ENCODE data around the gene RFXAP.
"Not testable (repeated sequence)": the region's sequence is repeated elsewhere in the genome, so short reads cannot be mapped to it uniquely, and the experiment has no call there.

The RFXAP gene, protein sequence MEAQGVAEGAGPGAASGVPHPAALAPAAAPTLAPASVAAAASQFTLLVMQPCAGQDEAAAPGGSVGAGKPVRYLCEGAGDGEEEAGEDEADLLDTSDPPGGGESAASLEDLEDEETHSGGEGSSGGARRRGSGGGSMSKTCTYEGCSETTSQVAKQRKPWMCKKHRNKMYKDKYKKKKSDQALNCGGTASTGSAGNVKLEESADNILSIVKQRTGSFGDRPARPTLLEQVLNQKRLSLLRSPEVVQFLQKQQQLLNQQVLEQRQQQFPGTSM

DNA sequence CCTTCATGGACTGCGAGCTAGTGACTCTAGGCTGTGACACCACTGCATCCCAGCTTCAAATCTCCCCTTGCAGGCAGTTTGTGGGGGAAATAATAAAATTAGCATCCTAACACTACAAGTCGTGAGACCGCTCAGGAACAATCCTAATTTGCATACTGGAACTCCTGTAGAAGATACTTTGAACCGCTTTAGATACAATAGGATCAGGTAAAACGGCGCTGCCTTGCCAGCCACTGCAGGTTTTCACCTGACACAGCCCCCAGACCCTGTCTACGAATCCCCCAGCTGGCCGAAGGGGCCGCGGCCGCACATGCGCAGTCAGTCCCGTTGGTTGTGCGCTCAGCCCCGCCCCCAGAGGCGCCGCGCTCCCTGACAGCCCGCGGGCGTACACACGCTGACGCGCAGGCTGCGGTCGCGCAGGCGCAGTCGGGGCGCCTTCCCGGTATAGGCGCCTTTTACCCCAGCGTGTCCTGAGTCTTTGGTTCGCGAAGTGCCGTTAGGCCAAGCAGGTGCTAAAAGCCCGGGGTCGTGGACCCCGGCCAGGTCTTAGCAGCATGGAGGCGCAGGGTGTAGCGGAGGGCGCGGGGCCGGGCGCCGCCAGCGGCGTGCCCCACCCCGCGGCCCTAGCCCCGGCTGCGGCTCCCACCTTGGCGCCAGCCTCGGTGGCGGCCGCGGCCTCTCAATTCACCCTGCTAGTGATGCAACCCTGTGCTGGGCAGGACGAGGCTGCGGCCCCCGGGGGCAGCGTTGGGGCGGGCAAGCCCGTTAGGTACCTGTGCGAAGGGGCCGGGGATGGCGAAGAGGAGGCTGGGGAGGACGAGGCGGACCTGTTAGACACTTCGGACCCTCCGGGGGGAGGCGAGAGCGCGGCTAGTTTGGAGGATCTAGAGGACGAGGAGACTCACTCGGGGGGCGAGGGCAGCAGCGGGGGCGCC is at the start of gene RFXAP:
TSS of gene RFXAP (plus strand) at position 419 of the 935 bp plus-strand sequence. CDS start at position 555, 136 bp downstream.
- peak; percentile 88 for DNase-seq

DNA sequence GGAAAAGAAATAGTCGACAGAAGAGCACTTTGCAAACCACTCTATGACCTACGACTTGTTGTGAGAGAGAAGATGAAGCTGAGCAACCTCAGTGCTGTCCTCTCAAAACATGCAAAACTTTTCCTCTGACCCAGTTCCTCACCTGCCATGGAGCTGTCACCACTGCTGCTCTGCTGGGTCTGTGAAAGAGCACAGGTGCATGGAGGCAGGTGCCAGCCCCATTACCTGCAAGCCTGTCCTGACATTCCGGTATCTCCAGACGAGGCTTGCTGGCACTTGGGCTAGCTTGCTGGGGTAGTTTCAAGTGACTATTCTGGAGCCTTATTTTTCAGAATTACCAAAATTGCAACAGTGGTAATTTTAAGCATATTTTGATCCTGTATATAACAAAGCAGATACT is 49.5 kb upstream of the RFXAP start:
- no peak for DNase-seq

DNA sequence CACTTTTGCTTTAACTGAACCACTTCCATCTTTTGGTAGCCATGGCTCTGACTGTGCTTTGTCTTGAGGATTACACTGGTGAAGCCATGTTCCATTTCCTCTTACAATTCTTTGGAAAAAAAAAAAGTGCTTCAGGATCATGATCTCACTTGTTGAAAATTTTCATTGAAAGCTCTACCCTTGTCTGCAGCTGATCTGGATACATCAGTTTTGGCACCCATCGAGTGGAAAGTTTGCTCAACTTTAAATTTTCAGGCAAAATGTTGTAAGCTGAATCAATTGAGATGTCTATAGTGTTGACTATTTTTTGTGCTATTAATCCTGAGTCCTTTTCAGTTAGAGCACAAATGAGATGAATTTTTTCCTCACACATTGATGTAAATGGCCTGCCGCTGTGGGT is 48.3 kb upstream of the RFXAP start:
- no peak for DNase-seq

DNA sequence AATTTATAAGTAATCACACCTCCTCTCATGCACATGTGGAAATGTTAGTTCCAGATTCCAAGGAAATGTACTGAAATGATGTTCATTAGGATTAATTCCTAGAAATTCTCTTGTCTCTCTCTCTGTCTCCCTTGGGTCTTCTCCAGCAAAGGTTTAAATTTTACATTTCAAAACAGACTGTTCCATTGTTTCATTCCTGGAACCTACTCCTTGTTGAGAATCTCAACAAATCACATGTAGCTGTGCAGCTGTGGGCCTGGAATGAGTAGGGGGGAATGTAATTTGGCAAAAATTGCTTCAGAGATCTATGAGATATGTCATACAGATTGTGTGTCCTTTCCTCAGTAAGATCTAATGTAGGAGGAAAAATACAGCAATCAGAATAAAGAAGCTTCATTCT is 46.2 kb upstream of the RFXAP start:
- DNase-seq: no peak

DNA sequence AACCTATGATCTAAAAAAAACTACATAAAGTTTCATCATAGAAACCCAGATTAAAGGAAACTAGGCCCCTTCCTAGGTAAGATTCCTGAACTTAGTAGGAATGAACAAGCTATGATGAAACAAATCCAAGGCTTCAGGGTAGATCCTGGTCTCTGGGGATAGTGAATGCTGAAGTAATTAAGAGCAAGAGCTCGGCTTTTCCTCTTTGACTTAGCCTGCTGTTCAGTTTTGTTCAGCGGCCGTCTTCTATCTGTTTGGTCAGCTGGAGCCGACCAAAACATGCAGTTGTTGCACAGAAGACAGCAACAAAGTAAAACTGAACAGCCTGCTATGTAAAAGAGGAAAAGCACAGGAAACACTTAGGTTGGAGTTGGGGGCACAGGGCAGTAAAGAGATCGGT is 44.1 kb upstream of the RFXAP start:
- no peak for DNase-seq

DNA sequence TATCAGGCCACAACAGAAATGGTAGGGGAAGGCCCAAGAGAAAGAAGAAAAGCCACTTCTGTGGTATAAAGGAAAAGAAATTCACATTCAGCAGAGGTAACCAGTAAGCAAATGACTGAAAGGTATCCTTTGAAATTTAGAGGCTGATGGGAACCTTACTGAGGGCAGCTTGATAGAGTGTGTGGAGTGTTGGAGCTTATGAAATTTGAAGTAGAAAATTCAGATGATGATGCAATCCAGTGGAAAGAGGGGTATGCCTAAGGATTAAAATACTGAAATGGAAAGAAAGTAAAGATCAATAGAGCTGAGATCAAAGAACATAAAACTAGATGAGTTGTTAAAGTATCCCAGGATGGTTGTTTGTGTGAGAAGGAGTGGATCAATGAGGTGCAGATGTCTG is 42.8 kb upstream of the RFXAP start:
- DNase-seq: no peak

DNA sequence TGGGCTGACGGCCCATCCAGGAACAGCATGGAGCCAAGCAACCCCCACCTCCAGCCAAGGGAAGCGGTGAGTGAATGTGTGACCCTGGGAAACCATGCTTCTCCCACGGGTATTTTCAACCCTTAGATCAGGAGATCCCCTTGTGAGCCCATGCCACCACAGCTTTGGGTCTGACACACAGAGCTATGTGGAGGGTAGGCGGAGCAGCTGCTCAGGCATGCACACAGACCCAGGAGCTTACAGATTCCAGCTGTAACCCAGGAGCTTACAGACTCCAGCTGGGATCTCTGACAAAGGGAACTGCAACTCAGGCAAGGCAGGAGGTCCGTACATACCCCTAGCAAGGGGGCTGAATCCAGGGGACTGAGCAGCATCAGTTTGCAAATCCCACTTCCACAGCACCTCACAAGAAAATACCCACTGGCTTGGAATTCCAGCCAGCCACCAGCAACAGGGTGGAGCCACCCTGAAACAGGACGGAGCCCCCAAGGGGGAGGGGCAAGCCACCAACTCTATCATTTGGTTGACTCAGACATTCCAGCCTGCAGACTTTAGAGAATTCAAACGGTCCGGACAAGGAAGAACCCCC is 40.8 kb upstream of the RFXAP start:
- no peak for DNase-seq

DNA sequence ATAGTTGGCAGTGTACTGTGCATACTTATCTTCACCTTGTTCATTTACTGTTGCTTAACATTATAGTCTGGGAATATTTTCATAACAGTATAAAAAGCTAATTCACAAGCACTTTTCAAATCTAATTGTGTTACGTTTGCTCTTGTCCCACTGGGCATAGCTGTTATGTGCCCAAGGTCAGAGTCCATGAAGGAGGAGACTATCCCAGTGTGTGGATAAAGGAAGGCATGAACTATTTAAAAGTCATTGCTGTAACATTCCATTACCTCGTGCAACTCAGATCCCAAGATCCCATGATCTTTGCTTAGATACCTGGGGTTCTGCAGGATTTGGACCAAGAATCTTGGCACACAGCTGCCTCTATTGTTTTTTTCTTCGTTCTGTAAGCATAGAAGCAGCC is 35.1 kb upstream of the RFXAP start:
- no peak for DNase-seq

DNA sequence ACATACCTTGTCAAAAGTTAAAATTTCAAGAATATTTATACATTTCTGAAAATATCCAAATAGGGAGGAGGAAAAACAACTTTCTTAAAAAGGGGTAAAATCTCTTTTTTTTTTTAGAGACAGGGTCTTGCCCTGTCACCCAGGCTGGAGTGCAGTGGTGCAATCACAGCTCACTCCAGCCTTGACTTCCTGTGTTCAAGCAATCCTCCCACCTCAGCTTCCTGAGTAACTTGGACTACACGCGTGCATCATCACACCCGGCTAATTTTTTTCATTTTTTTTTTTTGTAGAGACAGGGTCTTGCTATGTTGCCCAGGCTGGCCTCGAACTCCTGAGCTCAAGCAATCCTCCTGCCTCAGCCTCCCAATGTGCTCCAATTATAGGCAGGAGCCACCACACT is 32.8 kb upstream of the RFXAP start:
- not testable (repeated sequence) for DNase-seq

DNA sequence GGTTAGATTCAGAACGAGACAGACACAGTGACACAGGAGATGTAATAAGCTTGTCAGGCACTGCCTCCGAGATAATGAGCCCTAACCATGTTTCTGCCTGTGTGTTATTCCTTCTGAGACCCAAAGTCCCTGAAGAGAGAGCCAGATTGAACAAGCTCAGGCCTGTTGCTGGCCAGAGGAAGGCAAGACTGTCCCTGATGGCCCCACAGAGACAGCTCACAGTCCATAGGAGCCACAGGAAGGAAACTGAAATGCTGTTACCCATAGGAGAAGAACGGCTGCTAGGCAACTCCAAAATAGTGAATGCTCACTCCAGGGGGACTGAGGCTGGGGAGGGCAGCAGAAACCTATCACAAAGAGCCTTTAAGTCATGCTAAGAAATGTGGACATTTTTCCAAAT is 31.8 kb upstream of the RFXAP start:
- DNase-seq: no peak

DNA sequence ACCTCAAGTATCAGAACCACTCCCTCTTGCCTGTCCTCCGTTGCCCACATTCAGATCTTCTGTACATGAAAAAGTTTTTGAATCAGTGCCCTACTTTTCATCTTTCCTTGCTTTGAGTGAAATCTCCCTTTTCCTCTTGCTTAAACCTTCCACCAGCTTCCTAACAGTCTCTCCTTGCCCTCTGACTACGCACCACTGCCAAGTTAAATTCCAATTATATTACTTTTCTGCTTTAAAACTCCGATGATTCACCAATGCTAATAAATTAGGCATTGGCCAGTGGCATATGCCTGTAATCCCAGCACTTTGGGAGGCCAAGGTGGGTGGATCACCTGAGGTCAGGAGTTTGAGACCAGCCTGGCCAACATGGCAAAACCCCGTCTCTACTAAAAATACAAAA is 30.7 kb upstream of the RFXAP start:
- no peak for DNase-seq

DNA sequence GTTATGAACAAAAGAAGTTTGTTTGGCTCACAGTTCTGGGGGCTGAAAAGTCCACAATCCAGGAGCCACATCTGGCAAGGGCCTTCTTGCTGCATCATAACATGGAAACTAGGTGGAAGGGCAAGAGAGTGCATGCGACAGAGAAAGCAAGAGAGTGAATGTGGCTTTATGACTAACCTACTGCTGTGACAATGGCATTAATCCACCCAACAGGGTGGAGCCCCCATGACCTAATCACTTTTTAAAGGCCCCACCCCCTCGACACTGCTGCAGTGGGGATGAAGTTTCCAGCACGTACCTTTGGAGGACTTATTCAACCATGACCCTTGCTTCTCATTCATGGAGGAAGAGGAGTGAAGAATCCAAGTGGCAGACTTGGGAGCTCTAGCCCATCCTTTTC is 30.0 kb upstream of the RFXAP start:
- DNase-seq: peak; percentile 2

DNA sequence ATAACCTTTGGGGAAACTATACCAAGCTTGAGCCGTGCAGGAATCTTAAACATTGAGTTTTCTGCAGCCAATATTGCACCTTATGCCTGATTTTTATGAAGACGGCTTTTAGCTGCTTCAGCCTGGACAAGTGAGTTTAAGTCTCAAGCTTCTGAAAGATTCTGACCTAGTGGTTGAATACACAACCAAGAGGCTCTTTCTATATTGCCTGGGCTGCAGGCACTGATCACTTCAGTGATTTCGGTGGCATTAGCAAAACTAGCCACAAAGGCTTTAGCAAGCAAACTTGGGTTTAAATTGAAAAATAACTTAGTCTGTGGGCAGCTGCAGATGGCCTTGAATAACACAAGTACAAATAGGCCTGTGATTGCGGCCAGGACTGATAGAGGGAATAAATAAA is 29.3 kb upstream of the RFXAP start:
- no peak for DNase-seq

DNA sequence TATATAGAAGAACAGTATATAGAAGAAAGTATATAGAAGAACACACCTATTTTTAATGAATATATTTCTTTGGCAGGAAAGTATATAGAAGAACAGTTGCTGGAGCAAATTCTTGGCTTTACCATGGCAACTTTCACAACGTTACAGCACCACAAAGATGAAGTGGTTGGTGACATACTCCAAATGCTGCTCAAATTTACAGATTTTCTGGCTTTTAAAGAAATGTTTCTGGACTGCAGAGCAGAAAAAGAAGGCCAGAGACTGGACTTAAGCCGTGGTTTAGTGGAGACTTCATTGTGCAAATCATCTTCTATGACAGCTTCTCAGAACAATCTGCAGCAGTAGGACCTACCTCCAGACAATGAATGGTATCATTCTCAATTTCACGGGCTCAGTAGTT is 24.3 kb upstream of the RFXAP start:
- no peak for DNase-seq

DNA sequence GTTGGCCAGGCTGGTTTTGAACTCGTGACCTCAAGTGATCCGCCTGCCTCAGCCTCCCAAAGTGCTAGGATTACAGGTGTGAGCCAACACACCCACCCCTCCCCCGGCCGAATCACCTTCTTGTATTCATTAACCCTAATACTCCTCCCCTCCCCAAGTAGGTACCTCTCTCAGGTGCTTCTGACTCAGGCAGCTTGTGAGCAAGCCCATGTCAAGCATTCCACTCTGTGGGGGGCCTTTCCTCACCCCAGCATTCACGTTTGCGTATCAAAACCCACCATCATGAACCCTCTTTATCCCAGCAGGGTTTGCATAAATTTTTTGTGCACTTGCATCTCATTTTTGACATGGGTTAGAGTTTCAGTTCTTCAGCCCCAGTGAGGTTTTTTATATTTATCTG is 23.6 kb upstream of the RFXAP start:
- no peak for DNase-seq

DNA sequence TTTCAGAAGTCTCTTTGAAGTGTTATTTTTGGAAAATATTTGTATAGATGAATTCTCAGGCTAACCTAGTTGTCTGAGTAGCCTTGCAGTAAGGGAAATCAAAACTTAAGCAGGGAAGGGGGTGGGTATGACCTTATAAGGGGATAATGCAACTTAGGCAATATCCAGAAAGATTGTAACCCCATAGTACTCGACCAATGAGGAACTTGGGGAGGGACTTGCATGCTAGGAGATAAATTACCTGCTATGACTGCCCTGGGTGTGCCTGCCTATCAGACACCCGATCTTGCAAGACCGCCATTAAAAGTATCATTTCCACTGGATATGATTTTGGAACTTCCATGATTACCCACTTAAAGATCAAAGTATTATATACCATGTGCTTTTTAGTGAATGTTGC is 23.0 kb upstream of the RFXAP start:
- DNase-seq: no peak

DNA sequence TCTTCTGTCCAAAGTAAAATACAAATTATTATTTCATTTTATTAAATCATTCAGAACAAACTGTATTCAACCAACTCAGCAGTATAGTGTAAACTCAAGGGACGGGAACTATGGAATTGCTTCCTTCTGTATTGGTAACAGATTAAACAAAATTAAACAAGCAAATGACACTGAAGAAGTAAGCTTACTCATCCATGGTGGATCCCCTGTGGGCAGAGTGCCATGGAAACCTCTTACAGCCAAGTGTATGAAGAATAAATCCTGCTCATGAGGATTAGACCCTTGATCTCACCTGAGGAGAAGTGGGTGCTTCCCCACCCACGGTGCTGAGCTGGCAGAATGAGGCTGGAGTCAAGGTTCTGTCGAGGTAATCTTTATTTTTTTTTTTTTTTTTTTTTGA is 18.0 kb upstream of the RFXAP start:
- no peak for DNase-seq

DNA sequence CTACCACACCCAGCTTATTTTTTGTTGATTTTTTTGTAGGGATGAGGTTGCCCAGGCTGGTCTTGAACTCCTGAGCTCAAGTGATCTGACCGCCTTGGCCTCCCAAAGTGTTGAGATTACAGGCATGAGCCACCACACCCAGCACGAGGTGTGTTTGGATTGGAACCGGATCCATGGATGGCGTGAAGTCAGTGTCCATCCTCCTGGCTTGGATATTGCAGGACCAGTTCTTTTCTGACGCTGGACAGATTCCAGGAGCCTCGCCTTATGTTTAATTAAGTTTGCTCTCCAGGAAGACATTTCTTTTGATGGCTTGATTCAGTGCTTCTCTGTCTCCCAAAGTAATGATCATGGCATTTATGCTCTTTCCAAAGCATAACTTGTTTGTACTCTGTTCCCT is 14.4 kb upstream of the RFXAP start:
- DNase-seq: no peak

DNA sequence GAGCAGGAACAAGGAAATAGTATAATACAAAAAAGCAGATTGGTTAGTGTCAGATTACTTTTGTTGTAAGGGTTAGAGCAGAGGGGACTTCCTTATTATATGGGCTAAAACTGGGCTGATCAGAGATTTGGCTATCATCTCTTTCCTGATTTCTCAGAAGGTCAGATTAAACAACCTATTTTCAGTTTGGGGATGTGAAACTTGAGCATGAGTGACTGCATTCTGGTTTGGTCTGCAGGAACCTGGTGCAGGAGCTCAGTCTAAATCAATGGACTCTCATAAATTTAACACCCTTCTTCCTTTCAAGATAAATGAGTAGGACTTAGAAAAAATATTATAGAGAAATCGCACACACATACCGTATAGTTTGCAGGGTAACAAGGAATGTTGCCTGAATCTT is 12.9 kb upstream of the RFXAP start:
- DNase-seq: no peak

DNA sequence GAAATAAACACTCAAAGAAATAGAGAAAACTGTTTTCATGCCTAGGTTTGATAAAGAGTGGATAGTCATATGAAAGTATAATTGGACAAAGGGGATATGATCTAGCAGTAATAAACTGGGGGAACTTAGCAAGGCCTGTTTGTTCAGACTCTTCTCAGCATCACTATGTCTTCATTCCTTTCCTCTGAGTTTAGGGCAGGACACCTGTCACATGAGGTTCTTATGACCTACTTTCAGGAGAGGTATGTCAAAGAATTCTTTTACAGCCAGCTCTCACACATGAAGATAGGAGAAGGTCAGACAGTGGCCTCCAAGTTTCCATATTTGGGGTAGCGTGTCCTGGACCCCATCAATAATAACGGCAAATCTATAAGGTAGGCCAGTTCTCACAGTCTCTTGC is 11.4 kb upstream of the RFXAP start:
- DNase-seq: no peak

DNA sequence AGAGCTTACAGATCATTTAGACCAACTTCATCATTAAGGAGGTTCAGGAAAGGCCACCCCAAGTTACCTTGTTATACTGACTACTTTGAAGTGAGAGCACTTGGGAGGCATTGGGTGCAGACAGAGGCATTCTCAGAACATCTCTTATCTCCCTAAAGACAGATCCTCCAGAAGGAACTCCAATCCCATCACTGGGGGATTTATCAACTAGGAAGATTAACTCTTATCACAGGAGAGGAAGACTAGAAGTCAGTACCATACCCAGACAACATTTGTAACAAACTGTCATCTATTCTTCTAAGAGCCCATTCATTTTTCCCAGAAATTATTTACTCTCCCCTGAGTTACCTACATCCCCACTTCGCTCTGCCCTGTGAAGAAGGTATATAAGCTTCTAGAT is 5.8 kb upstream of the RFXAP start:
- DNase-seq: peak; percentile 63

DNA sequence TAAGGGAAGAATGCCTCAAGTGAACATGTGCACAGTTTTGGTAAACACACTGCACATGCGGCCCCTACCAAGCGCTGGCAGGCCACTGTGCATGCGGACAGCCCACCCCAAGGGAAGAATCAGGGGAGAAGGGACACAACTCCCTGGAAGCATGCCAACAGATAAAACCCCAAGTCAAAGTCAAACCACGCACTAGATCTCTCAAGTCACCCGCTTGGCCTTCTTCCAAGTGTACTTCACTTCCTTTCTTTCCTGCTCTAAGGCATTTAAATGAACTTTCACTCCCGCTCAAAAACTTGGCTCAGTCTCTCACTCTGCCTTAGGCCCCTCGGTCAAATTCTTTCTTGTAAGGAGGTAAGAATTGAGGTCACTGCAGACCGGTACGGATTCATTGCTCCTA is 4.6 kb upstream of the RFXAP start:
- DNase-seq: peak; percentile 92

DNA sequence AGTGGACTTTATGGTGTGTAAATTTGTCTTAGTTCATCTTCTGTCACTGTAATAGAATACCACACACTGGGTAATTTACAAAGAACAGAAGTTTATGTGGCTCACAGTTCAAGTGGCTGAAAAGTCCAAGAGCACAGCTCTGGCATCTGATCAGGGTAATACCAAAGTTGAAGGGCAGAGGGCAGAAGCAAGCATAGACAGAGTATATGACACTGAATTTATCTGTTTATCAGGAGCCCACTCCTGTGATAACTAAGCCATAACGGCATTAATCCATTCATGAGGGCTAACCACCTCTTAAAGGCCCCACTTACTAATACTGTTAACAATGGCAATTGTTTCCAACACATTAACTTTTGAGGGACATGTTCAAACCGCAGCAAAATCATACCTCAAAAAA is 4.0 kb upstream of the RFXAP start:
- peak; percentile 75 for DNase-seq

Data from hematopoietic multipotent progenitor cell treated with erythropoietin and hydrocortisone succinate and interleukin-3 and kit ligand, for 8 days (in vitro differentiated cells).